ENCODE results near the gene MX2.

Gene MX2

GRCh38 chr21:41362605-41363369 lies 960 bp downstream of the MX2 start:
- peak overlapping the region; percentile 24 to 39 (median 34) for H3K4me3 ChIP-seq

GRCh38 chr21:41363370-41364270 lies 1.8 kb downstream of the MX2 start:
- Histone ChIP-seq H3K27ac (peak overlapping the region in 14 of 21 experiments; percentile 14 to 95 (median 88)), H3K4me3 (peak overlapping the region in 2 of 7 experiments; percentile 33 to 36)

More at GRCh38 chr21:41362605-41363369, 960 bp downstream of the MX2 start:
- peak overlapping the region in 20 of 21 experiments; percentile 79 to 100 (median 88) for H3K27ac ChIP-seq

- peak overlapping the region in 9 of 21 experiments; percentile 12 to 89 (median 24) for H3K27ac ChIP-seq
Measured at GRCh38 chr21:41364308-41364707, 2.5 kb downstream of the MX2 start.

GRCh38 chr21:41365377-41366107 lies 3.7 kb downstream of the MX2 start:
- no peak overlapping the region for H3K4me3 ChIP-seq
- peak overlapping the region in 1 of 21 experiments; percentile 31 for H3K27ac ChIP-seq

More at GRCh38 chr21:41364308-41364707, 2.5 kb downstream of the MX2 start:
- no peak overlapping the region for H3K4me3 ChIP-seq

- H3K27ac ChIP-seq = peak overlapping the region in 8 of 21 experiments; percentile 2 to 88 (median 52)
- H3K4me3 ChIP-seq = no peak overlapping the region
Measured at GRCh38 chr21:41366522-41367151, 4.8 kb downstream of the MX2 start.

- Histone ChIP-seq H3K4me3 (no peak overlapping the region), H3K27ac (peak overlapping the region in 9 of 21 experiments; percentile 2 to 88 (median 58))
Measured at GRCh38 chr21:41367301-41367944, 5.6 kb downstream of the MX2 start.

- H3K4me3 ChIP-seq = no peak overlapping the region
- peak overlapping the region in 13 of 21 experiments; percentile 17 to 88 (median 76) for H3K27ac ChIP-seq
Measured at GRCh38 chr21:41367945-41368734, 6.3 kb downstream of the MX2 start.

GRCh38 chr21:41368735-41369104 lies 6.9 kb downstream of the MX2 start:
- peak overlapping the region in 2 of 7 experiments; percentile 28 to 33 for H3K4me3 ChIP-seq
- peak overlapping the region in 17 of 21 experiments; percentile 14 to 88 (median 69) for H3K27ac ChIP-seq

- H3K4me3 ChIP-seq = peak overlapping the region; percentile 10 to 36 (median 31)
- peak overlapping the region in 19 of 21 experiments; percentile 13 to 88 (median 67) for H3K27ac ChIP-seq
Measured at GRCh38 chr21:41369105-41369919, 7.5 kb downstream of the MX2 start.

GRCh38 chr21:41369920-41370839 lies 8.4 kb downstream of the MX2 start:
- Histone ChIP-seq H3K27ac (peak overlapping the region in 19 of 21 experiments; percentile 14 to 88 (median 67)), H3K4me3 (peak overlapping the region; percentile 10 to 36 (median 31))

- peak overlapping the region in 2 of 21 experiments; percentile 21 to 76 for H3K27ac ChIP-seq
- H3K4me3 ChIP-seq = no peak overlapping the region
Measured at GRCh38 chr21:41370840-41371684, 9.2 kb downstream of the MX2 start.

- Histone ChIP-seq H3K4me3 (no peak overlapping the region), H3K27ac (peak overlapping the region in 1 of 21 experiments; percentile 76)
Measured at GRCh38 chr21:41371685-41372030, 9.8 kb downstream of the MX2 start.

GRCh38 chr21:41373253-41373652 lies 11.4 kb downstream of the MX2 start:
- H3K4me3 ChIP-seq = no peak overlapping the region
- H3K27ac ChIP-seq = no peak overlapping the region

- no peak overlapping the region for H3K4me3 ChIP-seq
- no peak overlapping the region for H3K27ac ChIP-seq
Measured at GRCh38 chr21:41373763-41374162, 11.9 kb downstream of the MX2 start.

GRCh38 chr21:41374177-41374712 lies 12.4 kb downstream of the MX2 start:
- Histone ChIP-seq H3K27ac (no peak overlapping the region), H3K4me3 (no peak overlapping the region)
